ENCODE measurements around the gene PIK3R2.
"Not testable (repeated sequence)": the region's sequence is repeated elsewhere in the genome, so short reads cannot be mapped to it uniquely, and the experiment has no call there.

Gene PIK3R2

GRCh38 chr19:18205200-18205892 lies 52.4 kb downstream of the PIK3R2 start:
- DNase-seq, result peak; percentile 42

DNA sequence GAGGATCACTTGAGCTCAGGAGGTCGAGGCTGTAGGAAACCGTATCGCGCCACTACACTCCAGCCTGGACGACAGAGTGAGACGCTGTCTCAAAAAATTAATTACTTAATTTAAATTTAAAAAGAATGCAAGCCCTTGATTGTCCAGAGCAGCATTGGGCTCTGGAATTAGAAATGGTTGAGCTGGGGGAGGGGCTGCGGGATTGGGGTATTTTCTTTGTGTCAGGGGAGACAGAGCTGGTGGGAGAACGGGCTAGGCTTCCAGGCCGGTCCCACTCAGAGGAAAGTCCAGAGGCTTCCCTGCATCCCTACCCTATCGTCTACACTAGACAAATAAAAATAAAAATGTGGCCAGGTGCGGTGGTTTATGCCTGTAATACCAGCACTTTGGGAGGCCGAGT lies 53.1 kb downstream of the PIK3R2 start:
- DNase-seq, result no peak

GRCh38 chr19:18208098-18208951 lies 55.4 kb downstream of the PIK3R2 start:
- peak; percentile 47 for DNase-seq

DNA sequence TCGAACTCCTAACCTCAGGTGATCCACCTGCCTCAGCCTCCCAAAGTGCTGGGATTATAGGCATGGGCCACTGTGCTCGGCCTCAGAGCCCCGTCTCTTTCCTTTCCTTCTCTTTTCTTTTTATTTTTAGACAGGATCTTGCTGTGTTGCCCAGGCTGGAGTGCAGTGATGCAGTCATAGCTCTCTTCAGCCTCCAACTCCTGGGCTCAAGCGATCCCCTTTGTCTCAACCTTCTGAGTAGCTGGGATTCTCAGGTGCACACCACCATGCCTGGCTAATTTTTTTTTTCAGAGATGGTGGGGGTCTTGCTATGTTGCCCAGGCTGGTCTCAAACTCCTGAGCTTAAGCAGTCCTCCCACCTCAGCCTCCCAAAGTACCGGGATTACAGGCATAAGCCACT lies 56.9 kb downstream of the PIK3R2 start:
- DNase-seq, result not testable (repeated sequence)

DNA sequence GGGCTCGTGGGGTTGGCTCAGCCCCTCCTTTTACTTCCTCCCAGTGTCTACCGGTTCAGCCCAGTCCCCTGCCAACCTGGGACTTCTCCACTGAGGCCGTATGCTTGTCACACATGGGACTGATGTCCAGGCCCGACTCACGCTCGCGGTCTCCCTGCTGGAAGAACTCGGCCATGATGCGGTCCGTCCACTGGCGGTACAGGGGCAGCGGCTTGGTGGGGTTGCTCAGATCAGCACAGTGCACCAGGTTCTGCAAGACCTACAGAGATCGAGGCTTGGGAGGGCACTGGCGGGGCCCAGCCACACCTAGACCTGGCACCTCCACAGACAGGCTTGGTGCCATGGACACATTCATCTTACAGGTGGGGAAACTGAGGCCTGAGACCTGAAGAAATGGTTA lies 58.7 kb downstream of the PIK3R2 start:
- no peak for DNase-seq

GRCh38 chr19:18214779-18215433 lies 61.9 kb downstream of the PIK3R2 start:
- no peak for DNase-seq

DNA sequence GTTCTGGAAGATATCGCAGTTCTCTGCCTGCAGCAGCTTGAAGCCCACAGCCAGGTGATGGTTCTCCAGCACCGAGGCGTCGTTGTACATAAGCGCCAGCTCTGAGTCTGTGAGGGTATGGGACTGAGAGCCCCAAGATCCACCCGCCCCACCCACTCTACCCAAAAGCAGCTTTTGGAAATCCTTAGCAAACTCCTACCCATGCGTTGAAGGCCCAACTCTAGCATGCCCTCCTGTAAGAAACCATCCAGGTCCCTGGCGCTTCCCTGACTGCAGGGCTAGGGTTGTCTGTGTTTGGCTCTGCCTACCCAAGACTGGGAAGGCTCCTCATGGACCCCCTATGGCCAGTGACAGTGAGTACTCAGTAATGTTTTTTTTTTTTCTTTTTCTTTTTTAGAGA lies 63.8 kb downstream of the PIK3R2 start:
- DNase-seq, result no peak

DNA sequence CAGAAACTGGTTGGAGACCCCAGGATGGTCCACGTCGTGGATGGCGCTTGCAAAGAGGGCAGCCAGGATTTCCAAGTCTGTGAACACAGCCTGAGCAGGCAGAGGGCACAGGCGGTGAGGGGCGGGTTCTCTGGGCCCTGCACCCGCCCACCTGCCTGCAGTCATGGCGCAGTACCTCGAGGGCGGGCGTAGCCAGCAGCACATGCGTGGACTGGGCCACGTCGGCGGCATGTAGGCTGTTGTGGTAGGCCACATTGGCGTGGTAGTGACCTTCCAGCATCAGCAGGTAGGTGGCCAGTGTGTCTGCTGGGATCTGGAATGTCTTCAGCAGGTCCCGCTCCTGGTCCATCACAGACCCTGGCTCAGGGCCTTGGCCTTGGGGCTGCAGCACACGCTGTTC lies 65.2 kb downstream of the PIK3R2 start:
- DNase-seq, result no peak

- no peak for DNase-seq
Measured at GRCh38 chr19:18218600-18218999, 65.6 kb downstream of the PIK3R2 start.

All from activated CD4-positive, alpha-beta T cell treated with anti-CD3 and anti-CD28 coated beads, Interleukin-10, Interleukin-2, amounts not matched to agents 100 ng/mL and 50 ng/mL, durations not matched to agents 16 hours and 8 hours (primary cell).